Measurements from ENCODE around the gene IFITM5.

IFITM5 gene

DNA sequence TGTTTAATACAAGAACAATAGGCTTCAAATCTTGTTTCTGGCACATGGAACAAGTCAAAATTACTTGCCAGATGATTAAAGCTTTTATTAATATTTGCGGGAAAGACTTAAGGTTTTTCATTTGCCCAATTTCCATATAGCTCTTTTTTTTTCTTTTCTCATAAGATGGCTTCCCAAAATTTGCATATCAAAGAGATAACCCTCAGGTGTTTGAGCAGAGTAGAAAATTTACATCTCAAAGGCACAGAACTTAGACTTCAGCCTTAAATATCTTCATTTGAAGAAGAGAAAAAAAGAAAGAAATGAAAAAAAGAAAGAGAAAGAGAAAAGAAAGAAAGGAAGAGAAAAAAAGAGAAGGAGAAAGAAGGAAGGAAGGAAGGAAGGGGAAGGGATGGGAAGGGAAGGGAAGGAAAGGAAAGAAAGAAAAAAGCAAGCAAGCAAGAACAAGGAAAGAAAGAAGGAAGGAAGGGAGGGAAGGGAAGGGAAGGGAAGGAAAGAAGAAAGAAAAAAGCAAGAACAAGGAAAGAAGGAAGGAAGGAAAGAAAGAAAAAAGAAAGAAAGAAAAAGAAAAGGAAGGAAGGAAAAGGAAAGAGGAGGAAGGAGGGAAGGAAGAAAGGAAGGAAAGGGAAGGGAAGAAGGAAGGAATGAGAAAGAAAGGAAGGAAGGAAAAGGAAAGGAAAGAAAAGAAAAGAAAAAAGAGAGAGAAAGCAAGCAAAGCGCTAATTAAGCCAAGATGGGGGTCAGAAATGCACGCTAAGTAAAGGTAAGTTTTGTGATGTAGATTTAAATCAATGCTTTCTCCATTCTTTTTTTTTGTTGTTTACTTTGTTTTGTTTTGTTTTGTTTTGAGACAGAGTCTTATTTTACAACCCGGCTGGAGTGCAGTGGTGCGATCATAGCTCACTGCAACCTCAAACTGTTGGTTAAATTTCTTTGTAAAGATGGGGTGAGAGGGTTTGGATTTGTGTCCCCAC lies 41.5 kb upstream of the IFITM5 start:
- TF ChIP-seq, protein P1, sequence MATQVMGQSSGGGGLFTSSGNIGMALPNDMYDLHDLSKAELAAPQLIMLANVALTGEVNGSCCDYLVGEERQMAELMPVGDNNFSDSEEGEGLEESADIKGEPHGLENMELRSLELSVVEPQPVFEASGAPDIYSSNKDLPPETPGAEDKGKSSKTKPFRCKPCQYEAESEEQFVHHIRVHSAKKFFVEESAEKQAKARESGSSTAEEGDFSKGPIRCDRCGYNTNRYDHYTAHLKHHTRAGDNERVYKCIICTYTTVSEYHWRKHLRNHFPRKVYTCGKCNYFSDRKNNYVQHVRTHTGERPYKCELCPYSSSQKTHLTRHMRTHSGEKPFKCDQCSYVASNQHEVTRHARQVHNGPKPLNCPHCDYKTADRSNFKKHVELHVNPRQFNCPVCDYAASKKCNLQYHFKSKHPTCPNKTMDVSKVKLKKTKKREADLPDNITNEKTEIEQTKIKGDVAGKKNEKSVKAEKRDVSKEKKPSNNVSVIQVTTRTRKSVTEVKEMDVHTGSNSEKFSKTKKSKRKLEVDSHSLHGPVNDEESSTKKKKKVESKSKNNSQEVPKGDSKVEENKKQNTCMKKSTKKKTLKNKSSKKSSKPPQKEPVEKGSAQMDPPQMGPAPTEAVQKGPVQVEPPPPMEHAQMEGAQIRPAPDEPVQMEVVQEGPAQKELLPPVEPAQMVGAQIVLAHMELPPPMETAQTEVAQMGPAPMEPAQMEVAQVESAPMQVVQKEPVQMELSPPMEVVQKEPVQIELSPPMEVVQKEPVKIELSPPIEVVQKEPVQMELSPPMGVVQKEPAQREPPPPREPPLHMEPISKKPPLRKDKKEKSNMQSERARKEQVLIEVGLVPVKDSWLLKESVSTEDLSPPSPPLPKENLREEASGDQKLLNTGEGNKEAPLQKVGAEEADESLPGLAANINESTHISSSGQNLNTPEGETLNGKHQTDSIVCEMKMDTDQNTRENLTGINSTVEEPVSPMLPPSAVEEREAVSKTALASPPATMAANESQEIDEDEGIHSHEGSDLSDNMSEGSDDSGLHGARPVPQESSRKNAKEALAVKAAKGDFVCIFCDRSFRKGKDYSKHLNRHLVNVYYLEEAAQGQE (IDR thresholded peaks at IDR 0.05; ENCODE audit: insufficient read depth in 1 of 2, low read depth in 2 of 2, low read length in 2 of 2), result no peak
- TF ChIP-seq FOXP2 (optimal IDR thresholded peaks at IDR 0.05; ENCODE audit: borderline replicate concordance, extremely low read depth, extremely low read length, insufficient read depth) (no peak), SIN3A (IDR thresholded peaks at IDR 0.05; ENCODE audit: borderline replicate concordance, insufficient read depth, low read length) (no peak), TAF1 (IDR thresholded peaks at IDR 0.05; ENCODE audit: borderline replicate concordance, insufficient read depth, low read length) (no peak), POLR2AphosphoS5 (IDR thresholded peaks at IDR 0.05; ENCODE audit: low read depth, low read length) (no peak)

DNA sequence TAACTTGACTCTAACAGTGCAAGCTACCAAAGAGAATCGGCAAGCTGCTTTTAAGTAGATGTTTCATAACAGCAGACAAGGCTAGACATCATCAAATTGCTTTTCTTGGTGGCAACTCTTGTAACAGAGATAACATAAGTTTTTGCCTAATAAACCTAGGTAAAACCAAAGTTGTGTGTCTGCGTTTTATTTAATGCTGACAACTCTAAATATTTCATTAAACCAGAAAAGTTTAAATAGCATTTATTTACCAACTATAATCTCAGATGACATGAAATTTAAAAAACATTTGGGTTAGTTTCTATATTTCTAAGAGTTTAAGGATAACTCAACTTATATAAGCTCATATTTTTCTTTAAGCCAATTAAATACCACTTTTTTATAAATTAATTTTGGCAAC lies 40.6 kb upstream of the IFITM5 start:
- TF ChIP-seq POLR2AphosphoS5 (IDR thresholded peaks at IDR 0.05; ENCODE audit: low read depth, low read length) (no peak), TAF1 (IDR thresholded peaks at IDR 0.05; ENCODE audit: borderline replicate concordance, insufficient read depth, low read length) (no peak), FOXP2 (optimal IDR thresholded peaks at IDR 0.05; ENCODE audit: borderline replicate concordance, extremely low read depth, extremely low read length, insufficient read depth) (no peak), SIN3A (IDR thresholded peaks at IDR 0.05; ENCODE audit: borderline replicate concordance, insufficient read depth, low read length) (no peak)
- TF ChIP-seq, protein P1 (IDR thresholded peaks at IDR 0.05; ENCODE audit: insufficient read depth in 1 of 2, low read depth in 2 of 2, low read length in 2 of 2), result no peak

GRCh38 chr11:337711-338110 lies 38.4 kb upstream of the IFITM5 start:
- TF ChIP-seq, protein P1 (IDR thresholded peaks at IDR 0.05; ENCODE audit: insufficient read depth in 1 of 2, low read depth in 2 of 2, low read length in 2 of 2), result no peak
- TF ChIP-seq FOXP2 (optimal IDR thresholded peaks at IDR 0.05; ENCODE audit: borderline replicate concordance, extremely low read depth, extremely low read length, insufficient read depth) (no peak), POLR2AphosphoS5 (IDR thresholded peaks at IDR 0.05; ENCODE audit: low read depth, low read length) (no peak)

DNA sequence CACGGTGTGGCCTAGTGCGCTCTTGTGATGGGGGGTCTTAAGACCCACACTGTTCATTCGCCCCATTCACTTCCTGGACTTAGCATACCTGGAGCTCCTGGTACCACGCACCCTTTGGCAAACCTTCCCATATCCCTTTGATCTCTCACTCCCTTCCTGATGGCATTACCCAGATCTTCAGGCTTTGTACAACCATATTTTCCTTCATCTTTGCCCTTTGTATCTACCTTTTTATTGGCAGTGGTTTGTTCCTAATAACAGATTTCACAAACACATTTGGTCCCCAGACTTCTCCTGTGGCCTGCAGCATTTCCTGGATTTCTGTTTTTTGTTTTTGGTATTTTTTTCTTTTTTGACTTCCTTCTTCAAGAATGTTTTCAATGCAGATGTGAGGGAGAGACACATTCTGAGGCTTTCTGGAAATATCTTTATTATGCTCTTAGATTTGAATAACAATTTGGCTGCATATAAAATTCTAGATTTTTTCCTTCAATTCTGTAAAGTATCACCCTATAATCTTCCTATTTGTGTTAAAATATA lies 37.4 kb upstream of the IFITM5 start:
- TF ChIP-seq TAF1 (IDR thresholded peaks at IDR 0.05; ENCODE audit: borderline replicate concordance, insufficient read depth, low read length) (no peak), FOXP2 (optimal IDR thresholded peaks at IDR 0.05; ENCODE audit: borderline replicate concordance, extremely low read depth, extremely low read length, insufficient read depth) (no peak), POLR2AphosphoS5 (IDR thresholded peaks at IDR 0.05; ENCODE audit: low read depth, low read length) (no peak), SIN3A (IDR thresholded peaks at IDR 0.05; ENCODE audit: borderline replicate concordance, insufficient read depth, low read length) (no peak)
- TF ChIP-seq, protein P1 (IDR thresholded peaks at IDR 0.05; ENCODE audit: insufficient read depth in 1 of 2, low read depth in 2 of 2, low read length in 2 of 2), result no peak

All from PFSK-1 (cell line).